PC-3 (cell line): ENCODE measurements around the gene TMEM178B. TPM values are rescaled to one million over a fixed set of nuclear protein-coding genes. Genes with fewer than 3 reads are reported as not detected.

ENCODE experiments used
- ATAC-seq: fragments of 200-7000 bp; cut with Tn5 transposase; 2 replicates; pipeline ENCODE4 v1.9.1; 2020; ENCODE audit warnings: mild to moderate bottlenecking, moderate library complexity
- BruUV-seq: library from RNA; stranded (reverse); fragments of 400-500 nt; replicated peaks from 2 replicates; lab custom pipeline; 2021; lab: Mats Ljungman, UMichigan
- CTCF ChIA-PET: fragments of 300-600 bp; sonication (Branson Sonifier 250); formaldehyde crosslinking; loops from one replicate; lab custom pipeline; 2022; ENCODE audit warnings: antibody characterized with exemption; lab: Charles Lee
- POLR2A ChIA-PET: fragments of 300-600 bp; sonication (Branson Sonifier 250); formaldehyde crosslinking; loops from one replicate; lab custom pipeline; 2022; ENCODE audit warnings: antibody characterized with exemption; ENCODE audit not compliant: unreplicated experiment; lab: Charles Lee
- DNase-seq: peaks from one replicate; pipeline ENCODE4 v3.0.0-alpha.2; 2015
- H2AFZ ChIP-seq: fragments of 300-600 bp; sonication (generic); 2 replicates; pipeline ENCODE4 v1.6.0; 2016; ENCODE audit warnings: antibody characterized with exemption, low read length
- H3F3A ChIP-seq: fragments of 300-600 bp; sonication (generic); one replicate; pipeline ENCODE4 v1.6.0; 2017; ENCODE audit warnings: antibody characterized with exemption, low read length, control low read depth, mild to moderate bottlenecking; ENCODE audit not compliant: unreplicated experiment
- H3K27ac ChIP-seq: fragments of 300-600 bp; sonication (generic); 2 replicates; pipeline ENCODE4 v1.5.1; 2016; ENCODE audit warnings: mild to moderate bottlenecking, low read length
- H3K27me3 ChIP-seq: fragments of 300-600 bp; sonication (generic); 2 replicates; pipeline ENCODE4 v1.6.1; 2016; ENCODE audit warnings: low read length, mixed read lengths
- H3K36me3 ChIP-seq: fragments of 300-600 bp; sonication (generic); 2 replicates; pipeline ENCODE4 v1.6.1; 2016; ENCODE audit warnings: low read depth, mixed run types, low read length, mixed read lengths
- H3K4me1 ChIP-seq: fragments of 300-600 bp; sonication (generic); 2 replicates; pipeline ENCODE4 v1.5.1; 2016; ENCODE audit warnings: low read length; ENCODE audit not compliant: insufficient read depth
- H3K4me2 ChIP-seq: fragments of 300-600 bp; sonication (generic); 2 replicates; pipeline ENCODE4 v1.6.0; 2016; ENCODE audit warnings: low read length
- H3K4me3 ChIP-seq: fragments of 300-600 bp; sonication (generic); 2 replicates; pipeline ENCODE4 v1.5.1; 2016; ENCODE audit warnings: mild to moderate bottlenecking, low read length, mixed read lengths
- H3K79me2 ChIP-seq: fragments of 300-600 bp; sonication (generic); 2 replicates; pipeline ENCODE4 v1.6.1; 2017; ENCODE audit warnings: low read length, mixed read lengths
- H3K9ac ChIP-seq: fragments of 300-600 bp; sonication (generic); 2 replicates; pipeline ENCODE4 v1.6.0; 2016; ENCODE audit warnings: mild to moderate bottlenecking, low read length
- H3K9me2 ChIP-seq: fragments of 300-600 bp; sonication (generic); replicated peaks from 2 replicates; pipeline ENCODE4 v1.6.1; 2016; ENCODE audit warnings: mixed run types, low read length, mixed read lengths
- H3K9me3 ChIP-seq: fragments of 300-600 bp; sonication (generic); 2 replicates; pipeline ENCODE4 v1.6.1; 2016; ENCODE audit warnings: low read length, mixed read lengths
- H4K20me1 ChIP-seq: fragments of 300-600 bp; sonication (generic); 2 replicates; pipeline ENCODE4 v1.6.1; 2016; ENCODE audit warnings: low read length, mixed read lengths
- CTCF ChIP-seq: fragments of 300-600 bp; sonication (generic); conservative IDR thresholded peaks from 2 replicates; pipeline ENCODE4 v1.5.1; 2017; ENCODE audit warnings: antibody characterized with exemption, low read depth, mild to moderate bottlenecking, low read length
- EZH2 ChIP-seq: fragments of 300-600 bp; sonication (generic); IDR thresholded peaks from one replicate; pipeline ENCODE4 v1.6.1; 2017; ENCODE audit warnings: antibody characterized with exemption, mild to moderate bottlenecking, low read length; ENCODE audit not compliant: unreplicated experiment
- EZH2phosphoT487 ChIP-seq: fragments of 300-600 bp; sonication (generic); IDR thresholded peaks from 2 replicates; pipeline ENCODE4 v1.6.1; 2018; ENCODE audit warnings: mild to moderate bottlenecking, antibody characterized with exemption, low read length, borderline replicate concordance
- intact Hi-C: fragments of 100-400 bp; cut with micrococcal nuclease; formaldehyde crosslinking; loops from 2 replicates; pipeline ENCODE4 v1.9.0; 2023
- total RNA-seq: library from RNA; depleted of rRNA; stranded (reverse); fragments of >200 nt; gene quantifications from 2 replicates; pipeline ENCODE4 v1.2.3, GENCODE V29; 2014

Gene TMEM178B
- total RNA-seq, 1 experiment from 2014 or later = 0.29 TPM

DNA sequence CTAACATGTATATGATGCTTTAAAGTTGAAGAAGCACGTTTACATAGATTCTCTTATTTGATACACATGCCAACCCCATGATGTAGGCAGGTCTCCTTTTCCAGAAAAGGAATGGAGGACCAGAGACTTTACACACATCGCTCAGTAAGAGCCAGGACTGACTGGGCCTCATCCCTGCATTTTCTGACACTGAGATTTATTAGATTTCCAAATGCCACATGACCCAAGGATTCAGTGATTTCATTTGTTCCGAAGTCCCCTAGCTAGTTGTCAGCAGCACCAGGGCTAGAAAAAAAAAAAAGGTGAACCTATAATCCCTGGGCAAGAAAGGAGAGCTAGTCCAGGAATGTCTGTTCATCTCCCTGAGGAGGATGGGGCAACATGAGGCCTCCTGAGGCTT lies 334.0 kb downstream of the TMEM178B start:
- ChIA-PET POLR2A (no interaction called here), CTCF (no interaction called here)
- H3K9ac ChIP-seq = no peak overlapping the region
- H3K9me3 ChIP-seq = no peaks in the 10 kb centered on the region
- H4K20me1 ChIP-seq = no peaks in the 10 kb centered on the region
- no peaks in the 10 kb centered on the region for H3F3A ChIP-seq
- H3K27me3 ChIP-seq = peaks cover 72% of the 10 kb centered on the region
- ATAC-seq = no peak
- H3K36me3 ChIP-seq = no peaks in the 10 kb centered on the region
- H2AFZ ChIP-seq = no peak overlapping the region
- TF ChIP-seq EZH2phosphoT487 (no peak), EZH2 (no peak)
- H3K4me2 ChIP-seq = no peak overlapping the region
- H3K4me1 ChIP-seq = no peaks in the 10 kb centered on the region
- intact Hi-C loops = no loop called here
- DNase-seq = no peak
- no TSS peak for BruUV-seq
- no peak overlapping the region for H3K27ac ChIP-seq
- no peaks in the 10 kb centered on the region for H3K9me2 ChIP-seq
- no peak overlapping the region for H3K4me3 ChIP-seq
- no peaks in the 10 kb centered on the region for H3K79me2 ChIP-seq

DNA sequence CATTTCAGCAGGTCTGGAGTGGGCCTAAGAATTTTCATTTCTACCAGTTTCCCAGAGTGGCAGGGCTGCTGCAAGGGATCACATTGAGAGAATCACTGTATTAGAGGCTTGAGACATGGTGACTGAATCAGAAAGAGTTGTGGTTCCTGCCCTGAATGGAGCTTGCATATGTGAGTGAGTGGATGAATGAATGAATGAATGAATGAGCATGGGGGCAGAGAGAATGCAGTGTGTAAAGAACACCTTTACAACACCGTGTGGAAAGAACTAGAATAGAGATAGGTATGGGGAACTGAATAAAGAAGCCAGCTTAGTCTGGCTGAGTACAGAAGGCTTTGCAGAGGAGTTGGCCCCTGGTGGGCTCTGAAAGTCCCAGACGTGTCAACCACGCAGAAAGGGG lies 334.6 kb downstream of the TMEM178B start:
- Histone ChIP-seq H2AFZ (no peak overlapping the region), H3K27me3 (peaks cover 72% of the 10 kb centered on the region), H3K9me3 (no peaks in the 10 kb centered on the region), H3K4me1 (no peaks in the 10 kb centered on the region), H3K4me2 (no peak overlapping the region), H3K9ac (no peak overlapping the region), H3K79me2 (no peaks in the 10 kb centered on the region), H3K36me3 (no peaks in the 10 kb centered on the region), H3K9me2 (no peaks in the 10 kb centered on the region), H4K20me1 (no peaks in the 10 kb centered on the region), H3K27ac (no peak overlapping the region), H3K4me3 (no peak overlapping the region), H3F3A (no peaks in the 10 kb centered on the region)
- intact Hi-C loops = no loop called here
- no TSS peak for BruUV-seq
- ATAC-seq (no peak), DNase-seq (no peak)
- TF ChIP-seq EZH2 (no peak), CTCF (no peak), EZH2phosphoT487 (no peak)
- CTCF ChIA-PET = no interaction called here
- POLR2A ChIA-PET = no interaction called here

GRCh38 chr7:141409219-141409618 lies 335.4 kb downstream of the TMEM178B start:
- CTCF ChIA-PET = no interaction called here
- TF ChIP-seq EZH2phosphoT487 (no peak), EZH2 (no peak), CTCF (no peak)
- ATAC-seq = no peak
- Histone ChIP-seq H3K9me3 (no peaks in the 10 kb centered on the region), H3K36me3 (no peaks in the 10 kb centered on the region), H4K20me1 (no peaks in the 10 kb centered on the region), H2AFZ (no peak overlapping the region), H3K27ac (no peak overlapping the region), H3K4me2 (no peak overlapping the region), H3K27me3 (peaks cover 68% of the 10 kb centered on the region), H3K79me2 (no peaks in the 10 kb centered on the region), H3K4me1 (no peaks in the 10 kb centered on the region), H3K9me2 (no peaks in the 10 kb centered on the region), H3F3A (no peaks in the 10 kb centered on the region), H3K9ac (no peak overlapping the region), H3K4me3 (no peak overlapping the region)
- no peak for DNase-seq
- intact Hi-C loops = no loop called here
- POLR2A ChIA-PET = no interaction called here
- BruUV-seq = no TSS peak
